Fibroblast of lung (primary cell): ENCODE measurements around the gene ZFTA. TPM values are rescaled to one million over a fixed set of nuclear protein-coding genes. Genes with fewer than 3 reads are reported as not detected.

ENCODE experiments used
- DNase-seq, 2 donors: peaks; one replicate each; pipeline versions ENCODE4 v3.0.0 to v3.0.0-alpha.2; 2010; ENCODE audit warnings: low read depth in 2 of 2
- H2AFZ ChIP-seq: 2 replicates; pipeline ENCODE4 v1.5.1; 2012; ENCODE audit warnings: low read length, control low read depth, inconsistent platforms
- H3K27ac ChIP-seq: 2 replicates; pipeline ENCODE4 v1.5.1; 2011; ENCODE audit warnings: low read length, control low read depth; ENCODE audit not compliant: insufficient read depth
- H3K27me3 ChIP-seq: 2 replicates; pipeline ENCODE4 v1.5.1; 2011; ENCODE audit warnings: mild to moderate bottlenecking, low read length; ENCODE audit not compliant: control insufficient read depth, insufficient read depth
- H3K36me3 ChIP-seq: 2 replicates; pipeline ENCODE4 v1.5.1; 2011; ENCODE audit warnings: low read length; ENCODE audit not compliant: control insufficient read depth, insufficient read depth
- H3K4me1 ChIP-seq: 2 replicates; pipeline ENCODE4 v1.5.1; 2011; ENCODE audit warnings: low read length; ENCODE audit not compliant: control insufficient read depth, insufficient read depth; ENCODE audit errors: extremely low read depth
- H3K4me2 ChIP-seq: 2 replicates; pipeline ENCODE4 v1.5.1; 2011; ENCODE audit warnings: low read length, control low read depth; ENCODE audit not compliant: insufficient read depth; ENCODE audit errors: extremely low read depth
- H3K4me3 ChIP-seq, 4 experiments: fragments of 200-600 bp in 1 of 4; sonication (generic) in 1 of 4; replicated peaks in 1 of 4; 2 replicates each; pipeline ENCODE4 v1.5.1; 2011 to 2016; ENCODE audit warnings: low read length in 4 of 4, low read depth in 3 of 4, mild to moderate bottlenecking in 3 of 4, control low read depth in 2 of 4, inconsistent platforms in 1 of 4, mixed read lengths in 1 of 4; ENCODE audit not compliant: insufficient read depth in 1 of 4; ENCODE audit errors: control extremely low read depth in 1 of 4
- H3K79me2 ChIP-seq: 2 replicates; pipeline ENCODE4 v1.5.1; 2012; ENCODE audit warnings: mild to moderate bottlenecking, low read length, inconsistent platforms; ENCODE audit not compliant: control insufficient read depth, insufficient read depth
- H3K9ac ChIP-seq: 2 replicates; pipeline ENCODE4 v1.5.1; 2011; ENCODE audit warnings: mild to moderate bottlenecking, low read length, control low read depth; ENCODE audit not compliant: insufficient read depth
- H3K9me3 ChIP-seq: 2 replicates; pipeline ENCODE4 v1.5.1; 2012; ENCODE audit warnings: low read depth, low read length; ENCODE audit not compliant: control insufficient read depth, insufficient read depth
- H4K20me1 ChIP-seq: 2 replicates; pipeline ENCODE4 v1.5.1; 2011; ENCODE audit warnings: low read length; ENCODE audit not compliant: control insufficient read depth, insufficient read depth; ENCODE audit errors: extremely low read depth
- EZH2 ChIP-seq: IDR thresholded peaks from 2 replicates; pipeline ENCODE4 v1.5.1; 2012; ENCODE audit warnings: low read length, control low read depth, mild to moderate bottlenecking; ENCODE audit errors: missing control alignments
- polyA minus RNA-seq: library from RNA; depleted of rRNA, polyadenylated mRNA; stranded (reverse); fragments of >200 nt; gene quantifications from 2 replicates; pipeline ENCODE4 v1.2.3, GENCODE V29; 2011; ENCODE audit warnings: low replicate concordance
- polyA plus RNA-seq, 2 donors: library from polyadenylated mRNA; depleted of rRNA in 1 of 2; stranded (reverse) in 1 of 2; unstranded in 1 of 2; fragments of >200 nt; gene quantifications; 2 replicates each; pipeline ENCODE4 v1.2.1, GENCODE V29; 2011 to 2012; ENCODE audit warnings: missing spikeins in 1 of 2
- total RNA-seq: library from RNA; depleted of rRNA; stranded (reverse); fragments of >200 nt; gene quantifications from 2 replicates; pipeline ENCODE4 v1.2.1, GENCODE V29; 2014
- TF ChIP-seq, protein P1 (sequence below), 2 donors: IDR thresholded peaks in 1 of 2; conservative IDR thresholded peaks in 1 of 2; 1 replicate in 1 of 2; 2 replicates in 1 of 2; pipeline ENCODE4 v1.5.1; 2011 to 2012; ENCODE audit warnings: low read length in 2 of 2, control low read depth in 1 of 2, inconsistent platforms in 1 of 2, low read depth in 1 of 2, mild to moderate bottlenecking in 1 of 2

ZFTA gene
- total RNA-seq (12.9 and 14.4 TPM in 2 replicates), polyA plus RNA-seq (5.4 and 6.0 TPM in 2 replicates), polyA minus RNA-seq (2.6 and 5.0 TPM in 2 replicates)
- polyA plus RNA-seq (2012): 6.8 and 8.2 TPM in 2 replicates

DNA sequence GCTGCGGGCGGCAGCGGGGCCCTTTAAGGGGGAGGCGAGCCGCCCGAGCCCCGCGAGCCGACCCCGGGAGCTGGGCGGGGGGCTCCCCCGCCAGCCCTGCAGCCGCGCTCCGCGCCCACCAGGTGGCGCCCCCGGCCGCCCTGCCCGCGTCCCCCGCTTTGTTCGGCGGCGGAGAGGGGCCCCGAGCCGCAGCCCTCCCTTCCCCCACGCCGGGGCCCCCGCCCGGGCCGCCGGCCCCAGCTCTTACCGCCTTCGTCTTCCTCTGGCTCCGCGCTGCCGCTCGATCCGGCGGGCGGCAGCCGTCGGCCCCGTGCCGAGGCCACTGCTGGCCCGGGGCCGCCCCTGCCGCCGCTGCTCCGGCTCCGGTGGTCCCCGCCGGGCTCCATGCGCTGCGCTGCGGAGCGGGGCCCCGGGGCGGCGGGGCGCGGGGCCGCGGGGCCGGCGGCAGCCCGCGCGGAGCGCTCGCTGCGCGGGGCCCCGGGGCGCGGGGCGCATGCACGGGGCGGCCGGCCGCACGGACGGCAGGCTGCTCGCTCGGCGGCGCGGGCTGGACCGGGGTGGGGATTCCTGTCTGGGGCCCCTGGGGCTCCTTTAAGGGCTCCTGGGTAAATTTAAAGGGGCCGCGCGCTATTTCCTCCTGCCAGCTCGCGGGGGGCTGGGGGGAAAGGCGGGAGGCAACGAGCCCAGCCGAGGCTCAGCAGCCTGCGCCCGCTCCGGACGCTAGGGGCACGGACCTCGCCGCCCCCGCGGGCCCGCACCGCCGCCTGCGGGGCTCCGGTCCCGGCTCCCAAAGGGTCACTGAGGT is at the start of gene ZFTA:
Gene ZFTA (minus strand): TSS at position 539 of the 805 bp plus-strand sequence. CDS start 153 bp downstream, at position 386.
- no peaks in the 10 kb centered on the region for H4K20me1 ChIP-seq
- H2AFZ ChIP-seq: no peak within 1 kb of the TSS
- peaks cover 13% of the 10 kb centered on the region for H3K79me2 ChIP-seq
- peak within 1 kb of the TSS; percentile 80 to 94 (median 88) for H3K4me3 ChIP-seq
- no peaks in the 10 kb centered on the region for H3K9me3 ChIP-seq
- no peak for TF ChIP-seq EZH2
- TF ChIP-seq, protein P1, sequence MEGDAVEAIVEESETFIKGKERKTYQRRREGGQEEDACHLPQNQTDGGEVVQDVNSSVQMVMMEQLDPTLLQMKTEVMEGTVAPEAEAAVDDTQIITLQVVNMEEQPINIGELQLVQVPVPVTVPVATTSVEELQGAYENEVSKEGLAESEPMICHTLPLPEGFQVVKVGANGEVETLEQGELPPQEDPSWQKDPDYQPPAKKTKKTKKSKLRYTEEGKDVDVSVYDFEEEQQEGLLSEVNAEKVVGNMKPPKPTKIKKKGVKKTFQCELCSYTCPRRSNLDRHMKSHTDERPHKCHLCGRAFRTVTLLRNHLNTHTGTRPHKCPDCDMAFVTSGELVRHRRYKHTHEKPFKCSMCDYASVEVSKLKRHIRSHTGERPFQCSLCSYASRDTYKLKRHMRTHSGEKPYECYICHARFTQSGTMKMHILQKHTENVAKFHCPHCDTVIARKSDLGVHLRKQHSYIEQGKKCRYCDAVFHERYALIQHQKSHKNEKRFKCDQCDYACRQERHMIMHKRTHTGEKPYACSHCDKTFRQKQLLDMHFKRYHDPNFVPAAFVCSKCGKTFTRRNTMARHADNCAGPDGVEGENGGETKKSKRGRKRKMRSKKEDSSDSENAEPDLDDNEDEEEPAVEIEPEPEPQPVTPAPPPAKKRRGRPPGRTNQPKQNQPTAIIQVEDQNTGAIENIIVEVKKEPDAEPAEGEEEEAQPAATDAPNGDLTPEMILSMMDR (conservative IDR thresholded peaks at IDR 0.05 in 1 of 2, IDR thresholded peaks at IDR 0.05 in 1 of 2; ENCODE audit: low read depth in 1 of 2, low read length in 2 of 2): peak; percentile 27 to 32
- peak within 1 kb of the TSS; percentile 94 for H3K4me2 ChIP-seq
- DNase-seq: peak; percentile 51 to 66
- H3K27me3 ChIP-seq: no peaks in the 10 kb centered on the region
- H3K27ac ChIP-seq: peak within 1 kb of the TSS; percentile 56
- H3K9ac ChIP-seq: peak within 1 kb of the TSS; percentile 44
- H3K4me1 ChIP-seq: peaks cover 5% of the 10 kb centered on the region
- peaks cover 8% of the 10 kb centered on the region for H3K36me3 ChIP-seq

DNA sequence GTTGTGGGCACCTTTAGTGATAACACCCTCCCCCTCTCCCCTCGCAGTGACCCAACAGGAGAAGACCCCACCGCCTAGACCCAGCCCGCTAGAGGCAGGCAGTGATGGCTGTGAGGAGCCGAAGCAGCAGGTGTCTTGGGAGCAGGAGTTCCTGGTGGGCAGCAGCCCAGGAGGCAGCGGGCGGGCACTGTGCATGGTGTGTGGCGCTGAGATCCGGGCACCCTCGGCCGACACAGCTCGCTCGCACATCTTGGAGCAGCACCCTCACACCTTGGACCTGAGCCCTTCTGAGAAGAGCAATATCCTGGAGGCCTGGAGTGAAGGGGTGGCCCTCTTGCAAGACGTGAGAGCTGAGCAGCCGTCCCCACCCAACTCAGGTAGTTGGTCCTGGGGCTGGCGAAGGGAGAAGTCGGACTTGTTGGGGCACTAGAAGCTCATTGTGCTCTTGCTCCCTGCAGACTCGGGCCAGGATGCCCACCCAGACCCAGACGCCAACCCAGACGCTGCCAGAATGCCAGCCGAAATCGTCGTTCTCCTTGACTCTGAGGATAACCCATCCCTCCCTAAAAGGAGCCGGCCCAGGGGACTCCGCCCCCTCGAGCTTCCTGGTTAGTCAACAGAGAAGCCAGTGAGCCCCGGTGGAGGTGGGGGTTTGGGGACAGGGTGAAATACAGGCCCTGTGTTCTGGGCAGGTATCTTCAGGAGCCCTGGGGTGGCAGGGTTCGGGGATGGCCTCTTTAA is 49.4 kb upstream of the ZFTA start:
- Histone ChIP-seq H3K9me3 (no peaks in the 10 kb centered on the region), H3K4me2 (no peak overlapping the region), H3K9ac (no peak overlapping the region), H3K27me3 (no peaks in the 10 kb centered on the region), H3K4me1 (peaks cover 2% of the 10 kb centered on the region), H3K36me3 (peaks cover 18% of the 10 kb centered on the region), H3K27ac (no peak overlapping the region), H4K20me1 (no peaks in the 10 kb centered on the region), H2AFZ (no peak overlapping the region), H3K79me2 (peaks cover 40% of the 10 kb centered on the region), H3K4me3 (no peak overlapping the region)
- no peak for TF ChIP-seq EZH2
- TF ChIP-seq, protein P1 (conservative IDR thresholded peaks at IDR 0.05 in 1 of 2, IDR thresholded peaks at IDR 0.05 in 1 of 2; ENCODE audit: low read depth in 1 of 2, low read length in 2 of 2): no peak
- no peak for DNase-seq

DNA sequence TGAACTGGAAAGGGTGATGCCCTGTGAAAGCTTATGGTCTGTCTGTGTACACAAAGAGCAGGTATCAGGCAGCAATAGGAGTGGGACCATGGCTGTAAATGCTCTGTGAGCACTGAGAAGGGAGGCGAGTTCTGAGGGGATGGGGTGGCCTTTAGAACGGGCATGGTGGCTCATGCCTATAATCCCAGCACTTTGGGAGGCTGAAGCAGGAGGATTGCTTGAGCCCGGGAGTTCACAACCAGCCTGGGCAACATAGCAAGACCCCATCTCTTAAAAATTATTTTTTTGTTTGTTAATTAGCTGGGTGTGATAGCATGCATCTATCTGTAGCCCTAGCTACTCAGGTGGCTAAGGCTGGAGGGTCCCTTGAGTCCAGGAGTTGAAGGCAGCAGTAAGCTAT is 48.2 kb upstream of the ZFTA start:
- no peak for DNase-seq
- Histone ChIP-seq H3K27me3 (no peaks in the 10 kb centered on the region), H3K36me3 (peaks cover 15% of the 10 kb centered on the region), H3K4me1 (peaks cover 7% of the 10 kb centered on the region), H4K20me1 (no peaks in the 10 kb centered on the region), H3K27ac (no peak overlapping the region), H3K4me2 (no peak overlapping the region), H2AFZ (no peak overlapping the region), H3K9ac (no peak overlapping the region), H3K9me3 (no peaks in the 10 kb centered on the region), H3K4me3 (no peak overlapping the region), H3K79me2 (peaks cover 40% of the 10 kb centered on the region)
- no peak for TF ChIP-seq EZH2
- TF ChIP-seq, protein P1 (conservative IDR thresholded peaks at IDR 0.05 in 1 of 2, IDR thresholded peaks at IDR 0.05 in 1 of 2; ENCODE audit: low read depth in 1 of 2, low read length in 2 of 2): no peak
